A204.1 (cell line): ENCODE data around the gene BRD3.
A peak's percentile ranks its signal among the peaks of the same experiment; 100 is the strongest.

Experiments
- FAIRE-seq: peaks from 2 replicates; lab custom pipeline; 2012; peaks lifted over from hg19 to GRCh38; lab: Jason Lieb, UNC

Gene BRD3

DNA sequence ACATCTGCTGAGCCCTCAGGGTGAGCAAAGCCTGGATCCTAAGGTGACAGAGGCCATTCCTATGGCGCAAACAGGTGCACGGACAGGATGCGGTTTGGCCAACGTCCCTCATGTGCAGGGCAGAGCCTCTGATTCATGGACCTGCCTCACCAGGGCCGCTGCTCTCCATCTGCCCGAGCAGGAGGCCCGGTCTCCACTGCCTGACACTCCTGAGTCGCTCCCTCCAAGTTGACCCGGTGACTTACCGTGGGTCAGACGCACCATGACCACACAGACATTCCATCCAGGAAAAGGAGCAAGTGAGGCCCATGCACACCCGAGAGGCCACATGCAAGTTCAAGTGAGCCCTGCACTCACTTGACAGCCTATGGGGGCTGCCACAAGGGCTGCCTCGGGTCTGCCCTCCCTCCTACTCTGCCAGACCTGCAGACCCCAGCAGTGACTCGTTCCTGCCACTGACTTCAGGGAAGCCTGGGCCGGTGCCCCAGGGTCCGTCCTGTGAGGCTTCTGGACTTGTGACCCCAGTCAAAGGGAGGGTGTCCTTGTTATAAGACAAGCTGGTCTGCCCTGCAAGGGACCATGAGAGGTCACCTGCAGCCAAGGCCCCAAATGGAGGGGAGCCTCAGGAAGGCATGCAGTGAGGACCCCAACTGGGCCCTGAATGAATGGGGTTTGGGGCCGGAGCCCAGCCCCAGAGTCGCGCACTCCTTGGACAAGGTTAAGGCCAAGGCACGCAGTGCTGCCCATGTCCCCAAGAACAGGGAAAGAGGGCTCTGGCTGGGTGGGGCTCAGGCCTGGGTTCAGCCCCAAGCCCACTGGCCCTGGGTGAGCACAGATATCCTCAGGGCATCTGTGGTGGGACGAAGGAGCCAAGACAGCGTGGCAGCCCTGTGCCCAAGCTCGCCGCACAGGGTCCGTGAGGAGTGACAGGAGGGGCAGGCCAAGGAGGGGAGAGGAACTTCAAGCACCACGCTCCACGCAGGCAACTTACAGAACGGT lies 32.5 kb downstream of the BRD3 start:
- FAIRE-seq: no peak

- FAIRE-seq: no peak
These were observed 33.4 kb downstream of the BRD3 start for GRCh38 chr9:134034215-134035040.

- FAIRE-seq: no peak
These were observed 34.2 kb downstream of the BRD3 start for GRCh38 chr9:134033516-134034214.

- FAIRE-seq: no peak
These were observed 35.2 kb downstream of the BRD3 start for GRCh38 chr9:134032456-134033222.

DNA sequence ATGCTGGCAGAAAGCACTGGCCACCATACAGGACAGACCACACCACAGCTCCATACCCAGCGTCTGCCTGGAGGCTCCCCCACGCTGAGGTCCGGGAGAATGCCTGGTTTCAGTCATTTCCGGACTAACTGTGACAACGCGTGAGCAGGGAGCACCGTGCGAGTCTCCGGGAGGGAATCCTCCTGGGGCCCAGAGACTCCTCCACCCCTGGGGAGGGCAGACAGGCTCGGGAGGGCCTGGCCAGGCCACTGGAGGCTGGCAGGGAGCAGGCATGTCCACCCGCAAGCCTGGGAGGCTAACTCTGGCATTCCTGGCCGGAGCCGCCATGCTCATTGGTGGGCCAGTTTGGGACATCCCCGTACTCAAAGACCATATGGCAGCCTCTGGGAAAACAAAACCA lies 36.0 kb downstream of the BRD3 start:
- no peak for FAIRE-seq

- FAIRE-seq: no peak
These were observed 36.9 kb downstream of the BRD3 start for GRCh38 chr9:134030821-134031470.

DNA sequence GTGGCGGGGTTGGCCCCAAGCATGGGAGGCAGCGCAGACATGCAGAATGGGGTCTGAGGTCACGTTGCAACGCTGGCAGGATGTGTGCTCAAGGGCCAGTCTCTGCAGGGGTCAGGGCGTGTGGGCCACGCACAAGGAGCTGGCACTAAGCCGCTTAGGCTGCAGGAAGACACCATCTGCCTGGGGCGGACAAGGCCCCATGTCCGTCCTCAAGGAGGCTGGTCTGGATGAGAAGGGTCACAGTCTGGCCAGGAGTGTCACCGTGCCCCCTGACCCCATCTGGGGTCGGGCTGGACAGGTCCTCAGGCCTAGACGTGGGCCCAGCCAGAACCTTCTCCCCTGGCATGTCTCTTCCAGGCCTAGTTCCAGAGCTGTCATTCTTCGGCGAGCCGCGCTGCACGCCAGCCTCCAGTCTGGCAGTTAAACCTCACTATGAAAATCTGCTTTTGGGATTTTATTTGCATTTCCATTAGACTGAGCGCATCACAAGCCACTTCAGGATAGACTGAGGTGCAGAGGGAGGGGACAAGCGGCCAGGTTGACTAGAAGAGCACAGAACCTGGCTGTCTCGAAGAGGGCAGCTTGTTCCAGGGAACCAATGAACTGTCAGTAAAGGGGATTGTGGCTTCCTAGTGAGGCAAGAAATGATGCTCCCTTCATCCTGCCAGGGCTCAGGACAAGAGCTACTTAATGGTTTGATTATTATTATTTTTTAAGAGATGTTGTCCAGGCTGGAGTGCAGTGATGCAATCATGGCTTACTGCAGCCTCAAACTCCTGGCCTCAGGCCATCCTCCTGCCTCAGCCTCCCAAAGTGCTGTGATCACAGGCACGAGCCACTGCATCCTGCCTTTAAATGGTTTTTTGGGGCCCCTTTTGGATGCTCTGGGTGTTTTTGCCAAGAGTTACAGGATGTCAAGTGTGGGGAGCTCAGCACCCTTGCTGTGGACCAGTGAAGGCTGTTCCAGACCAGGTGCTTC lies 38.3 kb downstream of the BRD3 start:
- no peak for FAIRE-seq

- no peak for FAIRE-seq
These were observed 39.1 kb downstream of the BRD3 start for GRCh38 chr9:134028575-134029247.

GRCh38 chr9:134028076-134028475 lies 39.8 kb downstream of the BRD3 start:
- FAIRE-seq: no peak

DNA sequence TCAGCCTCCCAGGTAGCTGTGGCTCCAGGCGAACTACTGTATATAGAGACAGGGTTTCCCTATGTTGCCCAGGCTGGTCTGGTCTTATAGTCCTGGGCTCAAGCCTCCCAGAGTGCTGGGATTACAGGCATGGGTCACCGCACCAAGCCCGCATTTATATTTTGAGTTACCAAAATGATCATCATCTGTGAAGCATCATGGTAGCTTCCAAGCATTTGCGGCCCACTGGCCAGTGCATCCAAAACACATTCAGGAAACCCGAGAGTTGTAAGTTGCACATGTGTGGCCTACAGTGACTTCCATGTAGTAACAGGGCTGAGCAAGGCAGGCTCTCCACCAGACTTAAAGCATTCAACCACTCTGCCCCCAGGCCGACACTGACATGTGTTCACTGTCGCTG lies 40.3 kb downstream of the BRD3 start:
- FAIRE-seq: no peak

DNA sequence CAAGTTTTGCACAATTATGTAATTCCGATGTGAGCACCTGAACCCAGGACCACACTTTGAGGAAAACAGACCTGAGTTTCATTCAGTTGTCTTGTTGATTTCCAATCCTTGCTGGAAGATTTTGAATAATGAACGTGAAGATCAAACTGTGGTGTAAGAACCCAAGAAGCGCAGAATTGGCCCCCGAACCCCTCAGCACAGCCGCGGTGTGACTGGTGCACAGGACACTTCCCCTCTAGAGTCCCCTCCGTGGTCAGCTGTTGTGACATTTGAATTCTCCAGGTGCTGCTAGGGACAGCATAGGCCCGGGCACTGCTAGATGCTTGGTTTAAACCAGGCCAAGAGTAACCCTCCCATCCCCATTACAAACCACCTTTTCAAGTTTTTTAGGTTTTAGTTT lies 40.8 kb downstream of the BRD3 start:
- no peak for FAIRE-seq

- FAIRE-seq: no peak
These were observed 41.2 kb downstream of the BRD3 start for GRCh38 chr9:134026581-134026980.

DNA sequence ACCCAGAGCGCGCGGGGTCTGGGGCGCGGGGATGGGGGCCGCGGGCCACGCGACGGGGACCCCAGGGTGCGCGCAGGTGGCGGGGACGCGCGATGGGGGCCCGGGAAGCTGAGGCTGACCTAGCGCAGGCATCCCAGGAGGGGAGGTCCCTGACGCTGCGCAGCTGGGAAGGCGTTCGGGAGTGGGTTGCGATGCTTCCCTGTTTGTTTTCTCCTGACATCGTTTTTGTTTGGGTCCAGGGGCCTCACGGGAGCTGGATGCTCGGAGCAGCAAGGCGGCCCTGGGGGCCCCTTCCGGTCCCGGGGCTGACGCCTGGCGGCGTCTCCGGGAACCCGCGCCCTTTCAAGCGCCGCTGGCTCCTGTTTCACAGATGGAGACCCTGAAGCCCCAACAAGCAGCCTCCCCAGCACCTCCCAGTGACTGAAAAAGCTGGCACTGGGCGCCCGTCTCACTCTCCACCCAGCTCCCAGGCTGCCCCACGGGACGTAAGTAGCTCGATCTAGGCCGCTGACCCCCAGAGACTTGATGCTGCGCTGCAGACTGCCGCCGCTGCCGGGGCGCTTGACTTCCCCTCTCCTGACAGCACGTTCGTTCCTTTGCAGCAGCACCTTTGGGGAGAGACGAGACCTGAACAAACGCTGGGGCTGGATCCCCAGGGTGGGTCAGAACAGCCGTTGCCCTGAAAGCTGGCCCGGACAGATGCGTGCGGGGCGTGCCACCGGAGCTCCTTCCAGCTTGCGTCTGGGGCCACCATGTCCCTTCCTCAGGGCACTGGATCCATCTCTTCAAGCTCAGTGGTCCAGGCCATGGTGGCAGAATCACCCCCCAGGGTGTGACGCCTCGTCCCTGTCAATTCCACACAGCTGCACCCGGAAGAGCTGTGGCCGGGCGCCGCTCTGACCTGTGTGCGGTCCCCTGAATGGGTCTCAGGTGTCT lies 42.0 kb downstream of the BRD3 start:
- FAIRE-seq: no peak

DNA sequence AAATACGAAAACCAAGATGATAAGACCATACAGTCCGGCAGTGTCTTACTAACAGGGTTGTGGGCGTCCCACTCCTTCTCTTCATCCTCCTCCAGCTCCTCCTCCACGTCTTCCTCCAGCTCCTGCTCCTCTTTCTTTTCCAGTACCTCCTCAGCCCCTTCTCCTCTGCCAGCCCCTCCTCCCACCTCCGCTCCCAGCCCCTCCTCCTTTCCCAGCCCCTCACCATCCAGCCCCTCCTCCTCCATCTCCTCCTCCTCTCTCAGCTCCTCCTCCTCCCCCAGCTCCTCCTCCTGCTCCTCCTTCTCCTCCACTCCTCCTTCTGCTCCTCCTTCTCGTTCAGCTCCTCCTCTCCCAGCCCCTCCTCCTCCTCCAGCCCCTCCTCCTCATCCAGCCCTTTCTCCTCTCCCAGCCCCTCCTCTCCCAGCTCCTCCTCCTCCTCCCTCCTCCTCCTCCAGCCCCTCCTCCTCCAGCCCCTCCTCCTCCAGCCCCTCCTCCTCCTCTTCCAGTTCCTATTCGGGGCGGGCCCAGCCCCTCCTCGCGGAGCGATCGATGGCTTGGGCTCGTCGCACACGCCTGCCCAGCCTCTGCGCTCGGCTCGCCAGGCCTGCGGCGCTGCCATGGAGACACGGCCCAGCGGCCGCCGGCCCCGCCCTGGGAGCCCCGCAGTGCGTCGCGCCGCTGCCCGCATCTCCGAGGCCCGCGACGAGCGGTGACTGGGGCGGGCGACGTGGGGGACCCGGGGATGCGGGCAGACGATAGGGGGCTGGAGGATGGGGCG lies 42.8 kb downstream of the BRD3 start, which contains the start of gene BRD3OS:
BRD3OS (plus strand) TSS at position 654 of the 778 bp plus-strand sequence. CDS start 1,267 bp downstream, outside the sequence.
- FAIRE-seq: peak; percentile 89

DNA sequence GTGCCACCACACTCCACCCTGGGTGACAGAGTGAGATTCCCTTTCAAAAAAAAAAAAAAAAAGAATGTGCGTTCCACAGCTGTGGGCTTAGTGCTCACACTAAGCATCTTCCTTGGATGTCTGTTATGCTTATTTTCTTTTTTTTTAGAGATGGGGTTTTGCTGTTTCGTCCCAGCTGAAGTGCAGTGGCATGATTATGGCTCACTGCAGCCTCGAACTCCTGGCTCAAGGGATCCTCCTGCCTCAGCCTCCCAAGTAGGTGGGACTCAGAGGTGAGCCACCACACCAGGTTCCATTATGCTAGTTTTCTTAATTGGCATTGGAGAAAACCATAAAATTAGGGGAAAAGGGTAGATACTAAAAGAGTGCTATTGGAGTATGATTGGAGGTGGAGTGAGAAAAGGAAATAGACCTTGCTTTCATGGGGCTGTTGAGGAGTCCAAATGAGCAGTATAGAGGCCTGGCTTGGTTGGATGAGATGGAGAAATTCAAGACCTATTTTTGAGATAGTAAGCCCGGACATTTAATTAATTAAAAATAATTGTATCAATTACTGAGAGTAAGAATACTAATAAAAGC lies 43.5 kb downstream of the BRD3 start:
- no peak for FAIRE-seq

DNA sequence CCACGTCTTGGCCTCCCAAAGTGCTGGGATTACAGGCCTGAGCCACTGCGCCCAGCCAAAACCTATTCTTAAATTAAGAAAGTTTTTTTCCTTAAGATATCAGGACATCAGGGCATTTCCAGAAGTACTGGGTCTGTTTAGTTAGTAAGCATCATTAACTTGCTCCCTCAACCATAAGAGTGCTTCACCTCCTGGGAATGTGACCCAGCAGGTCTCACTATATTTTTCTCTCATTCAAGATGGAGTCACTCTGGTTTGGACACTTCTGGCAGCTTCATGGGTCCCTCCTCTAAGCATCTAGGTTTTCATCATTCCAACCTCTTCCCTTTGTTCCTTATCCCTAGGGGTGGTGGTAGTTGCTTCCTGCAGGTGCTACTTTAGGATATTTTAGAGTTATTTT lies 52.9 kb downstream of the BRD3 start:
- no peak for FAIRE-seq

DNA sequence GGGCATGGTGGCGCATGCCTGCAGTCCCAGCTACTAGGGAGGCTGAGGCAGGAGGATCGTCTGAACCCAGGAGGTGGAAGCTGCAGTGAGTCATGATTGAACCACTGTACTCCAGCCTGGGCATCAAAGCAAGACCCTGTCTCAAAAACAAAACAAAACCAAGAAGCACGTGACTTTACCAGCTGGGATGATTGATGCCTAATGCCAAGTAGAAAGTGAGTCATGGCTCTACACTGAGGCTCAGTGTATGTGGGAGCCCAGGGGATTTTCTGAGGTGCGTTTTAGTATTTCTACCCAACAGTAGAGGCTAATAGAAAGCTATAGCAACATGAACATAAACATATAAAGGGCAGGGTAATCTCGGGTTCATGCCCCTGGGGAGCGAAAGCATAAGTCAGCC lies 56.4 kb downstream of the BRD3 start:
- FAIRE-seq: no peak
